GM19395 (cell line): ENCODE data around the gene MTR.

ENCODE experiments used
- ATAC-seq: cut with Tn5 transposase; IDR thresholded peaks from one replicate; pipeline ENCODE4 v1.9.1; 2021; ENCODE audit warnings: mild to moderate bottlenecking, moderate library complexity; ENCODE audit not compliant: unreplicated experiment

Gene MTR

DNA sequence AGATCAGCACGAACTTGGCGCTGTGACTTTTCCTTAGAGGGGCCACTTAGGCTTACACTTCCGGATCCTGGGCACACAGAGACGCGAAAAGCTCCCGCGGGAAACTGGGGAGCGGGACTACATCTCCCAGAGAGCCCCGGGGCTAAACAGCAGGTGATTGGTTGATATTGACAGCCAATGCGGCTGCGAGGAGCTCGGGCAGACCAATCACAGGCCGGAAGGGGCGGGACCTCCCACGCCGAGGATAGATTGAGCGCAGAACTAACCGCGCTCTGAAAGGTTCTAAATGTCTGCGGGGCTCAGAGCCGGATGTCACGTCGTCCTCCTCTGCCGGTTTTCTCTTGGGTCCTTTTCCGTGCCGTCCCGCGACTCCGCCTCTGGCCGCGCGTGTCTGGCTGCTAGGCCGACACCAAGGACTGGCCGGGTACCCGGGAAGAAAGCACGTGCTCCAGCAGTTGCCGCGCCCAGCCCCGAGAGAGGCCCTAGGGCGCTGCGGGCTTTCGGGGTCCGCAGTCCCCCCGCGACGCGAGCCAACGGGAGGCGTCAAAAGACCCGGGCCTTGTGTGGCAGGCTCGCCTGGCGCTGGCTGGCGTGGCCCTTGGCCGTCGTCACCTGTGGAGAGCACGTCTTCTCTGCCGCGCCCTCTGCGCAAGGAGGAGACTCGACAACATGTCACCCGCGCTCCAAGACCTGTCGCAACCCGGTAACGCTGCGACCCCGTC is at the start of gene MTR:
Gene MTR, plus strand, starts transcription at position 258 of the 722 bp plus-strand sequence. Its CDS starts 412 bp downstream, at position 670.
- ATAC-seq, result peak; percentile 98

DNA sequence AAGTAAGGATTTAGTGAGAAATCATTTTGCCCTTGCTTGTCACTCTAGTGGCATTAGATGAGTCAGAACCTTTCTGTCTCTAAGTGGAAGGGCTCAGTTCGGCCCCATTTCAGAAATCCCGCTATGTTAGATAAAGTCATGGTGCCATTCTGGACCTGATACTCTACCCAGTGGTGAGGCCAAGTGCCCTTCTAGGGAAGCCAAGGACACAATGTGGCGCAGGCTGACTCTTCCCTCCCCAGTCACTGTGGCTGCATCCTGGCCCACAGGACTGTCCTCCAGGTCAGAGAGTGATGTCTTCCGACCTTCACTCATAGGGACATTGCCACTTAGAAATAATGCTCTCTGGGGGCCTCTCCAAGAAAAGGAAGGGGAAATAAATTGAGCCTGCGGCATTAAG is 48.3 kb upstream of the MTR start:
- no peak for ATAC-seq

- ATAC-seq, result no peak
Measured at GRCh38 chr1:236747311-236747985, 47.6 kb upstream of the MTR start.

GRCh38 chr1:236748268-236748870 is 46.7 kb upstream of the MTR start:
- no peak for ATAC-seq

GRCh38 chr1:236750928-236751327 is 44.2 kb upstream of the MTR start:
- no peak for ATAC-seq

- no peak for ATAC-seq
Measured at GRCh38 chr1:236751385-236751784, 43.7 kb upstream of the MTR start.

DNA sequence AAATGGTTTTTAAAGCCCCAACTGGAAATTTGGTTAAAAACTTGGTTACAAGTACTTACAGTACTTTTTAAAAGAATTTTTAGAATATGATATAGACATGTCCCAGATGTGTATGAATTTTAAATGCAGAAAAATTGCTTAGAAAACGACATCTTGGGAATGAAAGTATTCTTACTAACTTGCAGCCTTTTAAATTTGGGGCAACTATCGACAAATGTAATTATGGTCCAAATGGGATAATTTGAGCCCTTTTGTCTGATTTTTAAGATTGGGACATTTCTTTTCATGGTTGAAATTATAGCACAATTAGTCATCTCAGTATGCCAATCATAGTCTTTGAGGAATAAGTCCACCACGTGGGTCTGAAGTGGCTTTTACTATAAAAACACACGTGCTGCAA is 43.2 kb upstream of the MTR start:
- ATAC-seq, result no peak

DNA sequence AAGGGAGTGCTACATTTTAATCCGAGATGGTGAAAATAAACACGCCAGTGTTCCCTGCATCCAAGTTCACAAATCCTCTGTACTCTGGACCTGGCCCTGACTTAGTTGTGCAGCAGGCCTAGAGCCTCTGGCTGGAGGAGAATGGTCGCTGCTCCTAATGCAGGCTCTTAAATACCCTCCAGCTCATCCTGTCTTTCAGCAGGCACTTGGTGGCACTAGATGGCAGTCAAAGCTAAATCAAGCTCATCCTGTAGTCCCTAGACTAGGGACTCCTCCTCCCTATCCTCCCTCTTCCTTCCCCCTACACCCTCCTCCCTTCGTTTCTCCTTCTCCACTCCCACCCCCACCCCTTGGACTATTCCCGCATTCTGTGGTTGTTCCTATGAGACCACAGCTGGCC is 41.6 kb upstream of the MTR start:
- ATAC-seq, result no peak

DNA sequence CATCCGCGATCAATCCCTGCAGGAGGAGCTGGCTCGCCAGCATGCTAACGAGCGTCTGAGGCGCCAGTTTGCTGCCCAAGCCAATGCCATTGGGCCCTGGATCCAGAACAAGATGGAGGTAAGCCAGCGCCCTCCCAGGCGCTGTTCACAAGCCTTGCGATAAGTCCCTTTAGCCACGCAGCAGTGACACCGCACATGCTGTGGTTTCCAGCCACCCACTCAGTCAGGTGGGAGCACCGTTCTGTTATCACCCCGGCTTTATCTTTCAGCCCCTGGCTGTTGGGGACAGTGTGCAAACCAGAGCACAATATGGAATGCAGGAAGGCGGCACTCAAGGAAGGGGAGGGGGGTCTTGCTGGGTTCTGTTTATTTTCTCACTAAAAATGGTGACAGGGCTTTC is 41.1 kb upstream of the MTR start:
- no peak for ATAC-seq

DNA sequence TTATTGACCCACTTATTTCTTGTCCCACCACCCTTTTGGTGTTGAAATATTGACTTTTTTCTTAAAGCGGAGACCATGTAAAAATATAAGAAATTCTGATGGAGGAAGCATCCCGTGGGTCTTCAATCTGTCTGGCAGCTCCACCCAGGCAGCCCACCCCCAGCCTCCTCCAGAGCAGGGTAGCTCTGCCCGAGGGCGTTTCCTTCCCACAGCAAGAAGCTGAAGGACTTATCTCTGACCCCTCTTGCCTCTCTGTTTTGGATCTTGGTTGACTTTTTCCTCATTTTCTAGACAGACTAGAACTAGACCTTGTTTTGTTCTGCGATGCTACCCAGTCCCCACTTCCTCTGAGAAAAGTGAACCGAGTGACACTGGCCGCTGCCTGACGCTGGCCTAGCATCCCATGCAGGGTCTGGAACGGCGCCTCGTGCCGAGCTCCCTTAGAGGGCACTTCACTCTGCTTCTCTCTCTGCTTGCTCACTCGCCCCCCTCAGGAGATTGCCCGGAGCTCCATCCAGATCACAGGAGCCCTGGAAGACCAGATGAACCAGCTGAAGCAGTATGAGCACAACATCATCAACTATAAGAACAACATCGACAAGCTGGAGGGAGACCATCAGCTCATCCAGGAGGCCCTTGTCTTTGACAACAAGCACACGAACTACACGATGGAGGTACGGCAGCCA is 40.4 kb upstream of the MTR start:
- ATAC-seq, result no peak

DNA sequence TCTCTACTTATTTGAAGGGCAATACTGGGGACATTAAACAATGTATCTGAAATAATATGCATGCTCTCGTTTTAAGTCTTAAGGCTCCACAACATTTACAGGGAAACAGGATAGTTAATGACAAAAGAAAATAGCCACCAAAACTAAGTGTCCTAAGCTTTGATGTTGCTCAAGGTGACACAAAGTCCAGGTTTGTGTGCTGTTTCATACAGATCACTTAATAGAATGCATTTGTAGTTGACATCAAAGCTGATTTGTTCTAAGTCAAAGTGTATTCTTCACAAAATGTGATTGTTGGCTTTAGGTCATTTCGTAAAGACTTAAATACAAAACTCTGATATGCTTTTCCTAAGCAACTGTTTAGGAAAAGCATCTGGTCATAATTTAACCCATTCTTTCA is 37.5 kb upstream of the MTR start:
- no peak for ATAC-seq

GRCh38 chr1:236759252-236759859 is 35.7 kb upstream of the MTR start:
- ATAC-seq, result peak; percentile 85

DNA sequence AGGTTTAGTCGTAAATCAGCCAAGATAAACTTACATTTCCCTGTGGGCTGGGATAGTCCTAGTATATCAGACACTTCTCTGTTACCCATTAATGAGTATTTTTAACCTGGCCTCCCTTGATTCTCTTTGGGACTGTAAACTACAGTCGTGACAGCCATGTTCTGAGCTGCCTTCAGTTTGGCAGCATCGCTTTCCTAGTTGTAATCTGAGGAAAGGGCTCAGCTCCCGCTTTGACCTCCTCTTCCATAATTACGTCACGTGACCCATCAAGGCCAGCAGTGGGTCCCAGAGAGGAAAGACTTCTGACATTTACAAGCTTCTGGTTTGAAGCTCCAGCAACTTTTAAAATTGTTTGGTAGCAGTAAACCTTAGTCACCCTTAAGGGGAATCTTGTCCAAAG is 34.6 kb upstream of the MTR start:
- ATAC-seq, result no peak

- ATAC-seq, result no peak
Measured at GRCh38 chr1:236760986-236761385, 34.1 kb upstream of the MTR start.

- no peak for ATAC-seq
Measured at GRCh38 chr1:236761397-236762132, 33.5 kb upstream of the MTR start.

DNA sequence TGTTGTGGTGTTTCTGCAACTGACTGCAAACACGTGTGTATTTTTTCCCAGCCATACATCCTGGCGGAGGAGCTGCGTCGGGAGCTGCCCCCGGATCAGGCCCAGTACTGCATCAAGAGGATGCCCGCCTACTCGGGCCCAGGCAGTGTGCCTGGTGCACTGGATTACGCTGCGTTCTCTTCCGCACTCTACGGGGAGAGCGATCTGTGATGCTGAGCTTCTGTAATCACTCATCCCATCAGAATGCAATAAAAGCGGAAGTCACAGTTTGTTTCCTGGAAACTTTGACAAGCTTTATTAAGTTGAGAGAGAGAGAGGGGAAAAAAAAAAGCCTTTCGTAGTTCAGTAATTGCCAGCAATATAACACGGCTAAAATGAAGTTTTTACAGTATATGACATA is 32.7 kb upstream of the MTR start:
- no peak for ATAC-seq

DNA sequence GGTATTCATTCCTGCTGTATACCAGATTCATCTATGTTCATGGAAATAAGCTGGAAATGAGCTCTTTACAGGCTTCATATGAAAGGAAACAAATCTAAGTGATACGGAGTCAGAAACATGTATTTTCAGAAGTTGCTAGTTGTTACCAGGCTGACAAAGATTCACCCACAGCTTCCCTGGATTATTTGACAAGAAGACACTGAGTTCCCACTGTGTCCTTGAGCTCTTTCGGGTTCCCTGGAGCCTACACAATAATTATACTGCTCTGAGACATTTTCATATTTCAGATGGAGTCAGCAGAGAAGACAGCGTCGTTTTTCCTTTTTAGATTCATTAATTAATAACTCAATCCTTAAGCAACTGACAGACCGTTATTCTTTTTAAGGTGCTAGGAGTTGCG is 29.3 kb upstream of the MTR start:
- ATAC-seq, result no peak

- ATAC-seq, result no peak
Measured at GRCh38 chr1:236766506-236766905, 28.6 kb upstream of the MTR start.

- ATAC-seq, result no peak
Measured at GRCh38 chr1:236767276-236767675, 27.8 kb upstream of the MTR start.

GRCh38 chr1:236768601-236769000 is 26.5 kb upstream of the MTR start:
- no peak for ATAC-seq

GRCh38 chr1:236773919-236774318 is 21.2 kb upstream of the MTR start:
- no peak for ATAC-seq
